K562 (cell line): Measurements from ENCODE around the gene GALP. TPM values are rescaled to one million over a fixed set of nuclear protein-coding genes. Genes with fewer than 3 reads are reported as not detected.

ENCODE experiments used
- MTA3 ChIP-seq: fragments of 450-650 bp; formaldehyde crosslinking; IDR thresholded peaks from 2 replicates; pipeline ENCODE4 v1.6.1; 2017; ENCODE audit warnings: mild to moderate bottlenecking, borderline replicate concordance
- SMARCA5 ChIP-seq: fragments of 450-650 bp; IDR thresholded peaks from 2 replicates; pipeline ENCODE4 v1.6.1; 2016
- TGIF2 ChIP-seq: sonication (generic); formaldehyde crosslinking; IDR thresholded peaks from 2 replicates; pipeline ENCODE4 v1.8.1; 2022; ENCODE audit warnings: mild to moderate bottlenecking, missing genetic modification reagents, moderate library complexity
- ZEB2 ChIP-seq: fragments of 450-650 bp; IDR thresholded peaks from 2 replicates; pipeline ENCODE4 v1.6.1; 2016
- polyA plus RNA-seq, 8 experiments: library from polyadenylated mRNA; depleted of rRNA in 4 of 8; stranded (reverse) in 5 of 8; unstranded in 3 of 8; fragments of >200 nt; fragmentation: Nextera tagmentation in 2 of 8; fragmentation: Illumina TruSeq in 1 of 8; extraction: Ambion mirVana in 2 of 8; extraction: Trizol in 1 of 8; gene quantifications; 2 replicates each; pipeline versions ENCODE4 v1.2.1 to v1.2.3, GENCODE V29; 2011 to 2014; ENCODE audit warnings: inconsistent platforms in 1 of 8, missing spikeins in 1 of 8
- total RNA-seq, 7 experiments: library from RNA; depleted of rRNA in 6 of 7; stranded (reverse); fragments of >200 nt in 6 of 7; fragmentation: Illumina TruSeq in 2 of 7; extraction: Trizol in 2 of 7; gene quantifications; 2 replicates each; pipeline versions ENCODE4 v1.2.1 to v1.2.3, GENCODE V29; 2011 to 2021; ENCODE audit warnings: low replicate concordance in 1 of 7
- TF ChIP-seq, protein P1 (sequence below): fragments of 450-650 bp; IDR thresholded peaks from 2 replicates; pipeline ENCODE4 v1.6.1; 2016; ENCODE audit warnings: mild to moderate bottlenecking
- TF ChIP-seq, protein P2 (sequence below): fragments of 150-350 bp; conservative IDR thresholded peaks from 2 replicates; pipeline ENCODE4 v1.6.1; 2014; ENCODE audit warnings: low read length
- TF ChIP-seq, protein P3 (sequence below): conservative IDR thresholded peaks from 2 replicates; pipeline ENCODE4 v1.6.1; 2011; ENCODE audit warnings: low read depth, mild to moderate bottlenecking, low read length; ENCODE audit not compliant: control insufficient read depth

The GALP gene
- total and polyA plus RNA-seq, 9 of the 15 experiments (the other 6 are each of a cell fraction or from before 2014, with no cell fraction given): not detected

DNA sequence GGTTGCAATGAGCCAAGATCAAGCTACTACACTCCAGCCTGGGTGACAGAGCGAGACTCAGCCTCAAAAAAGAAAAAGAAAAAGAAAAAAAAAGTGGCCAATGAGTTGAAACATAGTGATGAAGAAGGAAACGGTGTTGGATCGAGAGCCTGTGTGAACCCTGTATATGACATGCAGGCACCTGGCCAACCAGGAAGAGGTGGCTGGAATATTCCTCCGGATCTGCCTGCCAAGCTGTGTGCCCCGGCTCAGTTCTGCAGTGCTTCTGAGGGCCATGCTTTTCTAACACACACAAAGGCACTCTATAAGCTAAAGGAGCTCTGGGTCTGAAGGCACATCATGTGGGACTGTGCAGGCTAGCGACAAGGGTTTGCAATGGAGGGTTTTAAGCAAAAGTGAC is 38.4 kb upstream of the GALP start (continued):
- TF ChIP-seq, protein P1, sequence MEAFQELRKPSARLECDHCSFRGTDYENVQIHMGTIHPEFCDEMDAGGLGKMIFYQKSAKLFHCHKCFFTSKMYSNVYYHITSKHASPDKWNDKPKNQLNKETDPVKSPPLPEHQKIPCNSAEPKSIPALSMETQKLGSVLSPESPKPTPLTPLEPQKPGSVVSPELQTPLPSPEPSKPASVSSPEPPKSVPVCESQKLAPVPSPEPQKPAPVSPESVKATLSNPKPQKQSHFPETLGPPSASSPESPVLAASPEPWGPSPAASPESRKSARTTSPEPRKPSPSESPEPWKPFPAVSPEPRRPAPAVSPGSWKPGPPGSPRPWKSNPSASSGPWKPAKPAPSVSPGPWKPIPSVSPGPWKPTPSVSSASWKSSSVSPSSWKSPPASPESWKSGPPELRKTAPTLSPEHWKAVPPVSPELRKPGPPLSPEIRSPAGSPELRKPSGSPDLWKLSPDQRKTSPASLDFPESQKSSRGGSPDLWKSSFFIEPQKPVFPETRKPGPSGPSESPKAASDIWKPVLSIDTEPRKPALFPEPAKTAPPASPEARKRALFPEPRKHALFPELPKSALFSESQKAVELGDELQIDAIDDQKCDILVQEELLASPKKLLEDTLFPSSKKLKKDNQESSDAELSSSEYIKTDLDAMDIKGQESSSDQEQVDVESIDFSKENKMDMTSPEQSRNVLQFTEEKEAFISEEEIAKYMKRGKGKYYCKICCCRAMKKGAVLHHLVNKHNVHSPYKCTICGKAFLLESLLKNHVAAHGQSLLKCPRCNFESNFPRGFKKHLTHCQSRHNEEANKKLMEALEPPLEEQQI: no peak
- TF ChIP-seq SMARCA5: no peak
- TF ChIP-seq ZEB2: no peak
- TF ChIP-seq, protein P2, sequence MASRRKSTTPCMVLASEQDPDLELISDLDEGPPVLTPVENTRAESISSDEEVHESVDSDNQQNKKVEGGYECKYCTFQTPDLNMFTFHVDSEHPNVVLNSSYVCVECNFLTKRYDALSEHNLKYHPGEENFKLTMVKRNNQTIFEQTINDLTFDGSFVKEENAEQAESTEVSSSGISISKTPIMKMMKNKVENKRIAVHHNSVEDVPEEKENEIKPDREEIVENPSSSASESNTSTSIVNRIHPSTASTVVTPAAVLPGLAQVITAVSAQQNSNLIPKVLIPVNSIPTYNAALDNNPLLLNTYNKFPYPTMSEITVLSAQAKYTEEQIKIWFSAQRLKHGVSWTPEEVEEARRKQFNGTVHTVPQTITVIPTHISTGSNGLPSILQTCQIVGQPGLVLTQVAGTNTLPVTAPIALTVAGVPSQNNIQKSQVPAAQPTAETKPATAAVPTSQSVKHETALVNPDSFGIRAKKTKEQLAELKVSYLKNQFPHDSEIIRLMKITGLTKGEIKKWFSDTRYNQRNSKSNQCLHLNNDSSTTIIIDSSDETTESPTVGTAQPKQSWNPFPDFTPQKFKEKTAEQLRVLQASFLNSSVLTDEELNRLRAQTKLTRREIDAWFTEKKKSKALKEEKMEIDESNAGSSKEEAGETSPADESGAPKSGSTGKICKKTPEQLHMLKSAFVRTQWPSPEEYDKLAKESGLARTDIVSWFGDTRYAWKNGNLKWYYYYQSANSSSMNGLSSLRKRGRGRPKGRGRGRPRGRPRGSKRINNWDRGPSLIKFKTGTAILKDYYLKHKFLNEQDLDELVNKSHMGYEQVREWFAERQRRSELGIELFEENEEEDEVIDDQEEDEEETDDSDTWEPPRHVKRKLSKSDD: no peak
- TF ChIP-seq, protein P3, sequence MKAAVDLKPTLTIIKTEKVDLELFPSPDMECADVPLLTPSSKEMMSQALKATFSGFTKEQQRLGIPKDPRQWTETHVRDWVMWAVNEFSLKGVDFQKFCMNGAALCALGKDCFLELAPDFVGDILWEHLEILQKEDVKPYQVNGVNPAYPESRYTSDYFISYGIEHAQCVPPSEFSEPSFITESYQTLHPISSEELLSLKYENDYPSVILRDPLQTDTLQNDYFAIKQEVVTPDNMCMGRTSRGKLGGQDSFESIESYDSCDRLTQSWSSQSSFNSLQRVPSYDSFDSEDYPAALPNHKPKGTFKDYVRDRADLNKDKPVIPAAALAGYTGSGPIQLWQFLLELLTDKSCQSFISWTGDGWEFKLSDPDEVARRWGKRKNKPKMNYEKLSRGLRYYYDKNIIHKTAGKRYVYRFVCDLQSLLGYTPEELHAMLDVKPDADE: no peak
- TF ChIP-seq TGIF2 (CRISPR knock-in tag): no peak
- no peak for TF ChIP-seq MTA3
